SK-MEL-5 (cell line): ENCODE data around the gene FYB2. TPM values are rescaled to one million over a fixed set of nuclear protein-coding genes. Genes with fewer than 3 reads are reported as not detected.

Experiments
- DNase-seq: peaks from one replicate; pipeline ENCODE4 v3.0.0-alpha.2; 2016; ENCODE audit warnings: low read depth, low spot score
- in situ Hi-C: cut with HindIII; loops from 2 replicates; pipeline ENCODE4 v1.10.0; 2016; ENCODE audit warnings: low sequenced_read_pairs, high pct_unique_total_duplicates, low pct_unique_long_range_greater_than_20kb
- polyA plus RNA-seq, 2 experiments: library from polyadenylated mRNA; depleted of rRNA; stranded (reverse); fragments of >200 nt; gene quantifications; 2 replicates each; pipeline ENCODE4 v1.2.3, GENCODE V29; 2015
- total RNA-seq: library from RNA; depleted of rRNA; stranded (reverse); fragments of >200 nt; shearing (Covaris generic); gene quantifications from 2 replicates; pipeline ENCODE4 v1.2.3, GENCODE V29; 2014; rRNA removed

Gene FYB2
- not detected in 2 replicates for total RNA-seq
- not detected in 2 replicates for polyA plus RNA-seq (2015; cell fraction: cytosol; rRNA removed)
- polyA plus RNA-seq (2015; cell fraction: nucleus; rRNA removed): 0.31 TPM in 1 of 2 replicates, not detected in the other

GRCh38 chr1:56819387-56819899, at the start of gene FYB2:
TSS of gene FYB2 (minus strand) at chr1:56819404. CDS start at chr1:56819290, 114 bp downstream.
- in situ Hi-C loops: no loop called here
- DNase-seq: no peak

- in situ Hi-C loops: no loop called here
- no peak for DNase-seq
Observed at GRCh38 chr1:56868761-56869160, 49.6 kb upstream of the FYB2 start.

DNA sequence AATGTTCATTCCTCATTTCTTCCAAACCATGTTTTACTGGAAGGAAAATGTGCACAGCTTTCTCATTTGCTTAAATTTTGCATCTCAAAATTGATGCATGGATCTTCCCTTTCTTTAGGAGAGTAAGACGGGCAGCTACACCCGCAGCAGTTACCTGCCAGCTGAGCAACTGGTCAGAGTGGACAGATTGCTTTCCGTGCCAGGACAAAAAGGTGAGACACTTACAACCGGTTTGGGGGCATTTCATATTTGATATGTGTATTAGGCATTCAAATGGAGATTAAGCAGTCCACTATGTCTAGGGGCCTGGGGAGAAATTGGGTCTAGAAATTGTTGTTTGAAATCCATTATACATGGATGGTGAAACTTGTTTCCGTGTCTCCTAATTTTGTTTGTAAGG, 48.3 kb upstream of the FYB2 start:
- in situ Hi-C loops: no loop called here
- DNase-seq: no peak

GRCh38 chr1:56866656-56867055, 47.5 kb upstream of the FYB2 start:
- in situ Hi-C loops: no loop called here
- DNase-seq: no peak

GRCh38 chr1:56864430-56864829, 45.2 kb upstream of the FYB2 start:
- in situ Hi-C loops: no loop called here
- no peak for DNase-seq

DNA sequence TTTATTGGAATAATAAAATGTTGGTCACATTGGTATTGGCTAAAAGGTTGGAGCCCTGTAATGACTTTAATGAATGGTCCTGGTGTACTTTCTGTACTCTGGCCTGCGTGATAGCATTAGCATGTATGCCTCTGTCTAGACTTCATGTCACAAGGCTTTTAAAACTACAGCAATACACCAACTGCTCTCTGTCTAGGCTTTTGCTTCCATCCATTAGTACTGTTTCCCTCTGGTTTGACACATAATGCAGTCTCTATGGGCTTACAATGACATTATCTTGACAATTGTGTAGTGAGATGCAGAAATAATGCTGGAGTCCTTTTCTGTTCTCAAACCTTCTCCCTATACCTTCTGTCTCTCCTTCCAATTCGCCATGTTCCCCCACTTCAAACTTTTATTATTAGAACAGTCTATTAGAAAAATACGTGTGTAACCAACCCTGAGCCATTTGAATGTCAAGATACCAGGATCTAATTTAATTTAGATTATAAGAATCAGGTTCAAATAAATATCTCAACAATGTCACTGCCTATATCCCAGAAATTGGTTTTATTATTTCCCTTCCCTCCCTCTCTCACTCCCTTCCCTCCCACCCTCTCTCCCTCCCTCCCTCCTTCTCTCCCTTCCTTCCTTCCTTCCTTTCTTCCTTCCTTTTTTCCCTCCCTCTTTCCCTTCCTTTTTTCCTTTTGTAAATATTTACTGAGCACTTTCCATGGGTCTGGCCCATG, 44.2 kb upstream of the FYB2 start:
- in situ Hi-C loops: no loop called here

GRCh38 chr1:56859287-56859686, 40.1 kb upstream of the FYB2 start:
- in situ Hi-C loops: no loop called here
- DNase-seq: no peak

More for the DNA sequence above, 44.2 kb upstream of the FYB2 start:
- no peak for DNase-seq

- DNase-seq: no peak
- in situ Hi-C loops: no loop called here
Observed at GRCh38 chr1:56856186-56856585, 37.0 kb upstream of the FYB2 start.

DNA sequence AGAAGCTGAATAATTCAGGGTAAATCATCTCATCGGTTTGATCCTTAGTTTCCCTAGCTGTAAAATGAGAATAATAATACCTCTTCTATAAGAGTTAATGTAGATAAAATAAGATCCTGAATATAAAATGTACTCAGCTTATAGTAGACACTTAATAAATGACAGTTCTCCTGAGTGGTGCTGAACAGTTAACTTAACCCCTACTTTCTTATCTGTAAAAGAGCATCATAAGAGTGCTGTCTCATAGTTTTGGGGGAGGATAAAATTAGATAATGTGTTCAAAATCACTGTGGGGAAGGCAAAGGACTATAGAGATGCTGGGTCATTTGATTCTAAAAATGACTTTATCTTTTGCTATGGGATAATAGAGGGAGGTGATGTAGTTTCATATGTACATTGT, 36.0 kb upstream of the FYB2 start:
- no peak for DNase-seq
- in situ Hi-C loops: no loop called here

DNA sequence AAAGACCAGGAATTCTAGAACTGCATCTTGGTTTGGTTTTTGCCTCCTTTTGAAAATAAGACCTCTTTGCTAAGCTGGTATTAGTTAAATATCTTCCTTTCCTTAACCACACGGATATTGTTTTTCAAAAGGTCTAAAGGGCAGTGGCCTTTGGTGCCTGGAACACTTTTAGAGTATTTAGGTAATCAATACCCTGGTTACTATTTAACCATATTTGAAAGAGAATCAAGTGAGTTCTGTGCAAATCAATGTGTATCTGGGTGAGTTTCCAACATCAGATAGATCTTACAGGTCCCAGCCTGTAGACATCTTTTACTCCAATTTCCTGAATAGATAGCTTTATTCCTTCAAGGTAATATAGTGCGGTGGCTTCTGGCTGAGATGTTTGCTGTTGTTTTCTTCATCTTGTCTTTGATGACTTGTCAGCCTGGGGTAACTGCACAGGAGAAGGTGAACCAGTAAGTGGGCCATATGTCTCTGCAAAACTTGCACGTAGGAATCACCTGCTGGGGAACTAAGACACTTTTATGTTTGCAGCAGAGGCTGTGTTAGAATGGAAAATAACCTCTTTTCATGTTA, 35.4 kb upstream of the FYB2 start, which contains the start of gene C8A:
Gene C8A (plus strand): TSS at position 277 of the 579 bp plus-strand sequence. CDS start 105 bp downstream, at position 382.
- no peak for DNase-seq
- in situ Hi-C loops: no loop called here

GRCh38 chr1:56852476-56852875, 33.3 kb upstream of the FYB2 start:
- in situ Hi-C loops: no loop called here

GRCh38 chr1:56850922-56851321, 31.7 kb upstream of the FYB2 start:
- in situ Hi-C loops: no loop called here
- DNase-seq: no peak

More at GRCh38 chr1:56852476-56852875, 33.3 kb upstream of the FYB2 start:
- DNase-seq: no peak

DNA sequence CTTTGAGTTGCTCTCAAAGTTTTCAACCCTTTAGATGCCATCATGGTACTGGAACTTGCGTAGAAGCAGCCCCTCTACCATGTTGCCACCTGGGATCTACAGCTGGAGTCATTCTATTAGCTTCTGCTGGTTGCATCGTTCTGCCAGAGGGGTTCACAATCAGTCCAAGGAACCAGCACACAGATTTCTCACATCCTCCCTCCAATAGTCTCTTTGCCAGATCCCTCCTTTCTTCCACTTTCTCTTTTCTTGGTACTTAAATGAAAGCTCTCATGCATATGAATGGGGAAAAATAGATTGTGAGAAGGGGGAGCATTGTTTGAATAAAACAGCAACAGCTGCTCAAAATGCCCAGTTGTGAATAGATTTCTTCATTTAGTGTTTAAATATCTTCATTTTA, 31.2 kb upstream of the FYB2 start:
- in situ Hi-C loops: no loop called here
- DNase-seq: no peak

DNA sequence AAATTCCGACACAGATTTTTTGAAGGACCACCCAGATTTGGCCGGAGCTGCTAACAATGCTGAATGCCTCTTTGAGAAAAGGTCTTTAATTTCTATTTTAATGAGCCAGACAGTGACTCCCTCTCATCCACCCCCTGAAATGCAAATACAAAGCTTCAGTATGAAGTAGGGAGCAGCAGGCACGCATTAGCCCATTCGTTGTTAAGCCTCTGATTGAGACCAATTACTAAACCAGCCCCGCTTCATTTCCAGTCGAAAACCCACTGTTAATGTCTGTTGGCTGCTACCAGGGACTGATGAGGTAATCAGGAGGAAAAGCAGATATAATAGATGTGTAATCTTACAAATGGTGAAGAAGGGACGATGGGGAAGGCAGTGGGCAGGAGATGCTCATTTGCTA, 30.5 kb upstream of the FYB2 start:
- DNase-seq: no peak
- in situ Hi-C loops: no loop called here

GRCh38 chr1:56845343-56845742, 26.1 kb upstream of the FYB2 start:
- no peak for DNase-seq
- in situ Hi-C loops: no loop called here

DNA sequence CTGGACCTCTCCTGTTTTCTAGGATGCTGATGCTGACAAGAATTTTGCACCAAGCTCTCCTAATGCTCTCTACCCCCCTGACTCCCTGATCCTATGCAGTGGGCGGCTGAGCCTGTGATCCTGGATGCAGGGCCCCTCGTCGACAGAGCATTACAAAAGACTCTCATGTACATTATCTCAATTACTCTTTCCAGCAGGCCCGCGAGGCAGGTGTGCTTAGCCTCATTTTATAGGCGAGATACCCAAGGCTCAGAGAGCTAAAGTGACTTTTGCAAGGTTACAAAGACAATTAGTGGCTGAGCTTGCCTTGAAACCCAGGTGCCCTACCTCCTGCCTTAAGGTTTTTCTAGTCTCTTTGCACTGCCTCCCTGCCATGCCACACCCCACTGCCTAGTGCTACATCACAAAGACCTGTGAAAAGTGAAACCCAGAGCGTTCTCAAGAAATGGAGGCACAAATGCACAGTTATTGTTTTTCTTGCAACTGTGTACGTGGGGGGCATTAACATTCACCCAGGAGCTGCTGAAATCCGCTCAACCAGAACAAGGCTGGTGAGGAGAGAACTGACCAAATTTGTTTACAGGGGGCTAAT, 25.4 kb upstream of the FYB2 start:
- in situ Hi-C loops: no loop called here
- DNase-seq: no peak

DNA sequence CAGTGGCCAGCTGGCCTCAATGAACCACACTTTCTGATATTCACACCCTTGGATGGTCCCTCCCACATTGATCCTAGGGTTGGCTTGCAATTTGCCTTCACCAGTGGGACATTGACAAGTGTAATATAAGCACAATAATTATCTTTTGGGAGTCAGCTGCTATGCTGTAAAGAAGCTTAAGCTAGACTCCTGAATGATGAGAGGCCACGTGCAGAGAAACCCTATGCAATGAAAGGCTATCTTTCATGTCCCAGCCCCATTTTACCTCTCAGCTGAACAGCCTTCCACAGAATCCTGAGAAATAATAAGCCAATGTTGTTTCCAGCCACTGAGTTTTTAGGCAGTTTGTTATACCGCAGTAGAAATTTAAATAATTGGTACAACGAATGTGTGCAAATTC, 24.3 kb upstream of the FYB2 start:
- in situ Hi-C loops: no loop called here
- no peak for DNase-seq

GRCh38 chr1:56838759-56839158, 19.6 kb upstream of the FYB2 start:
- DNase-seq: no peak
- in situ Hi-C loops: no loop called here
